NB4 (cell line): Measurements from ENCODE around the gene HTR3B.

Experiments
- MYC ChIP-seq: IDR thresholded peaks from 2 replicates; pipeline ENCODE4 v1.6.1; 2011; ENCODE audit warnings: low read depth, low read length
- POLR2A ChIP-seq: IDR thresholded peaks from 2 replicates; pipeline ENCODE4 v1.6.1; 2011; ENCODE audit warnings: mild to moderate bottlenecking; ENCODE audit not compliant: insufficient read length; ENCODE audit errors: extremely low read depth
- TF ChIP-seq, protein P1 (sequence below): IDR thresholded peaks from one replicate; pipeline ENCODE4 v1.5.1; 2012; ENCODE audit warnings: low read depth, low read length
- TF ChIP-seq, protein P2 (sequence below): IDR thresholded peaks from 2 replicates; pipeline ENCODE4 v1.6.1; 2011; ENCODE audit warnings: low read depth, low read length

DNA sequence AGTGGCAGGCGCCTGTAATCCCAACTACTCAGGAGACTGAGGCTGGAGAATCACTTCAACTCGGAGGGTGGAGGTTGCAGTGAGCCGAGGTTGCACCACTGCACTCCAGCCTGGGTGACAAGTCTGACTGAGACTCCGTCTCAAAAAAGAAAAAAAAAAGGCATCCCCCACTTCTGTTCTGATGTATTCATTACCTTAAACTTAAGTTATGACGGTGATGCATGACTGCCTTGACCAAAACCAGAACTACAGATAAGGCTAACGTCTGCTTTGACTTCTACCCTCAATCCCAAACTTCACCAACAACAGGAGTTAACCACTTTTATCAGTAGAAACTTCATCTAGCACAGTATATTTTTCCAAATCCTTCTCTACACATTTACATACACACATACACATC lies 80.2 kb downstream of the HTR3B start:
- TF ChIP-seq, protein P1, sequence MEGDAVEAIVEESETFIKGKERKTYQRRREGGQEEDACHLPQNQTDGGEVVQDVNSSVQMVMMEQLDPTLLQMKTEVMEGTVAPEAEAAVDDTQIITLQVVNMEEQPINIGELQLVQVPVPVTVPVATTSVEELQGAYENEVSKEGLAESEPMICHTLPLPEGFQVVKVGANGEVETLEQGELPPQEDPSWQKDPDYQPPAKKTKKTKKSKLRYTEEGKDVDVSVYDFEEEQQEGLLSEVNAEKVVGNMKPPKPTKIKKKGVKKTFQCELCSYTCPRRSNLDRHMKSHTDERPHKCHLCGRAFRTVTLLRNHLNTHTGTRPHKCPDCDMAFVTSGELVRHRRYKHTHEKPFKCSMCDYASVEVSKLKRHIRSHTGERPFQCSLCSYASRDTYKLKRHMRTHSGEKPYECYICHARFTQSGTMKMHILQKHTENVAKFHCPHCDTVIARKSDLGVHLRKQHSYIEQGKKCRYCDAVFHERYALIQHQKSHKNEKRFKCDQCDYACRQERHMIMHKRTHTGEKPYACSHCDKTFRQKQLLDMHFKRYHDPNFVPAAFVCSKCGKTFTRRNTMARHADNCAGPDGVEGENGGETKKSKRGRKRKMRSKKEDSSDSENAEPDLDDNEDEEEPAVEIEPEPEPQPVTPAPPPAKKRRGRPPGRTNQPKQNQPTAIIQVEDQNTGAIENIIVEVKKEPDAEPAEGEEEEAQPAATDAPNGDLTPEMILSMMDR = no peak
- TF ChIP-seq POLR2A (no peak), MYC (no peak)
- TF ChIP-seq, protein P2, sequence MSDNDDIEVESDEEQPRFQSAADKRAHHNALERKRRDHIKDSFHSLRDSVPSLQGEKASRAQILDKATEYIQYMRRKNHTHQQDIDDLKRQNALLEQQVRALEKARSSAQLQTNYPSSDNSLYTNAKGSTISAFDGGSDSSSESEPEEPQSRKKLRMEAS = no peak
